B cell (primary cell): ENCODE measurements around the gene PCDHB16.
"Not testable (repeated sequence)": the region's sequence is repeated elsewhere in the genome, so short reads cannot be mapped to it uniquely, and the experiment has no call there.

Experiments
- CTCF ChIP-seq: fragments of 200-600 bp; IDR thresholded peaks from one replicate; pipeline ENCODE4 v1.8.0; 2022; ENCODE audit warnings: antibody characterized with exemption, mild to moderate bottlenecking
- EZH2 ChIP-seq: IDR thresholded peaks from 2 replicates; pipeline ENCODE4 v1.6.1; 2012; ENCODE audit warnings: borderline replicate concordance, low read depth, mild to moderate bottlenecking, moderate library complexity, low read length; ENCODE audit not compliant: insufficient read depth, poor library complexity, severe bottlenecking

DNA sequence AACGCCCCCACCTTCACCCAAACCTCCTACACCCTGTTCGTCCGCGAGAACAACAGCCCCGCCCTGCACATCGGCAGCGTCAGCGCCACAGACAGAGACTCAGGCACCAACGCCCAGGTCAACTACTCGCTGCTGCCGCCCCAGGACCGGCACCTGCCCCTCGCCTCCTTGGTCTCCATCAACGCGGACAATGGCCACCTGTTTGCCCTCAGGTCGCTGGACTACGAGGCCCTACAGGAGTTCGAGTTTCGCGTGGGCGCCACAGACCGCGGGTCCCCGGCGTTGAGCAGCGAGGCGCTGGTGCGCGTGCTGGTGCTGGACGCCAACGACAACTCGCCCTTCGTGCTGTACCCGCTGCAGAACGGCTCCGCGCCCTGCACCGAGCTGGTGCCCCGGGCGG lies 42.7 kb downstream of the PCDHB16 start:
- TF ChIP-seq CTCF, EZH2: not testable (repeated sequence)
